Measurements from ENCODE around the gene SHB. TPM values are rescaled to one million over a fixed set of nuclear protein-coding genes. Genes with fewer than 3 reads are reported as not detected.

The SHB gene
- polyA plus RNA-seq, 2 of the 4 experiments (the other 2 are of a cell fraction), result 15.4 to 22.0 TPM

DNA sequence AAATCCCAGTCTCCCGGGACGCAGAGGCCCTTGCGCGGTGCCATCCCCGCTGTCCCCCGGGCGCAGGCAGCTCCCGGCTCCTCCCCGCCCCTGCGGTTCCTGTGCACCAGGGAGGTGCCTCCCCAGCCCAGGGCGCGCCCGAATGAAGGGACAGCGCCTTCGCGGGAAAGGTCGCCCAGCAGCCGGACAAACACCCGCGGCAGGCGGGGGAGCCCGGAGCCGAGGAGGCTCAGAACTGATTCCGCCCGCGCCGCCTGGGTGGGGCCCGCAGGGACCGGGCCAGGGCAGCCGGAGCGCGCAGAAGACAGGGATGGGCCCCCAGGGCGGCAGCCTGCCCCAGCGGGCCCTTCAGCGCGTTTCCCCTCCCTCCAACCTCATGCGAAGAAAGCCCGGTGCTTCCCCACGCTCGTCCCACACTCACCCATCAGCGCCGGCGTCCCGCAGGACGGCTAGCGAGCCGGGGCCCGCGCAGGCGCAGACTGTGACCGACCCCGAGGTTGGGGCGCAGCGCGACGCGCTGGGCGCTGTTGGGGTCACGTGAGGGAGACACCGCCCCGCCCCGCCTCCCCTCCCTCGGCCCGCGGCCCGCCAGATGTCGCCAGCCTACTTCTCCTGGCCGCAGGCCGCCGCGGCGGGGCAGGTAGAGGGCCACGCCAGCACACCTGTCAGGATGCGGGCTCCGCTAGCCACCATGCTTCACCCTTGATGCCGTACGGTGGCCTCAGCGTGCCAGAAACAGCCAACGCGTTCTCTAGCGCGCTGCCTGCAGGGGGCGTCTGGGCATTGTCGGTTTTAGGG, 165.2 kb downstream of the SHB start, which contains the start of gene SLC25A51 (continued):
- TF ChIP-seq, protein P1, sequence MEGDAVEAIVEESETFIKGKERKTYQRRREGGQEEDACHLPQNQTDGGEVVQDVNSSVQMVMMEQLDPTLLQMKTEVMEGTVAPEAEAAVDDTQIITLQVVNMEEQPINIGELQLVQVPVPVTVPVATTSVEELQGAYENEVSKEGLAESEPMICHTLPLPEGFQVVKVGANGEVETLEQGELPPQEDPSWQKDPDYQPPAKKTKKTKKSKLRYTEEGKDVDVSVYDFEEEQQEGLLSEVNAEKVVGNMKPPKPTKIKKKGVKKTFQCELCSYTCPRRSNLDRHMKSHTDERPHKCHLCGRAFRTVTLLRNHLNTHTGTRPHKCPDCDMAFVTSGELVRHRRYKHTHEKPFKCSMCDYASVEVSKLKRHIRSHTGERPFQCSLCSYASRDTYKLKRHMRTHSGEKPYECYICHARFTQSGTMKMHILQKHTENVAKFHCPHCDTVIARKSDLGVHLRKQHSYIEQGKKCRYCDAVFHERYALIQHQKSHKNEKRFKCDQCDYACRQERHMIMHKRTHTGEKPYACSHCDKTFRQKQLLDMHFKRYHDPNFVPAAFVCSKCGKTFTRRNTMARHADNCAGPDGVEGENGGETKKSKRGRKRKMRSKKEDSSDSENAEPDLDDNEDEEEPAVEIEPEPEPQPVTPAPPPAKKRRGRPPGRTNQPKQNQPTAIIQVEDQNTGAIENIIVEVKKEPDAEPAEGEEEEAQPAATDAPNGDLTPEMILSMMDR (IDR thresholded peaks at IDR 0.05), result peak; percentile 96
- TF ChIP-seq SMC3 (IDR thresholded peaks at IDR 0.05) (peak; percentile 88), ZC3H11A (IDR thresholded peaks at IDR 0.05) (no peak), MYC (IDR thresholded peaks at IDR 0.05; ENCODE audit: borderline replicate concordance, low read length) (peak; percentile 94), ZSCAN20 (CRISPR knock-in tag; IDR thresholded peaks at IDR 0.05) (no peak), FOSL2 (IDR thresholded peaks at IDR 0.05) (no peak), FOSL2 (CRISPR knock-in tag; IDR thresholded peaks at IDR 0.05) (peak; percentile 38; the same call in 1 of the 2 replicates), FOXS1 (CRISPR knock-in tag; IDR thresholded peaks at IDR 0.05) (no peak), RAD21 (conservative IDR thresholded peaks at IDR 0.05 in 1 of 2, IDR thresholded peaks at IDR 0.05 in 1 of 2) (peak; percentile 79 to 87), EHF (CRISPR knock-in tag; IDR thresholded peaks at IDR 0.05) (no peak), RFX5 (IDR thresholded peaks at IDR 0.05) (no peak), POLR2A (IDR thresholded peaks at IDR 0.05; ENCODE audit: low read length) (peak; percentile 64), NFE2L2 (conservative IDR thresholded peaks at IDR 0.05; ENCODE audit: low read length) (no peak), MAFK (IDR thresholded peaks at IDR 0.05; ENCODE audit: partially characterized antibody) (no peak)
- TF ChIP-seq, protein P2, sequence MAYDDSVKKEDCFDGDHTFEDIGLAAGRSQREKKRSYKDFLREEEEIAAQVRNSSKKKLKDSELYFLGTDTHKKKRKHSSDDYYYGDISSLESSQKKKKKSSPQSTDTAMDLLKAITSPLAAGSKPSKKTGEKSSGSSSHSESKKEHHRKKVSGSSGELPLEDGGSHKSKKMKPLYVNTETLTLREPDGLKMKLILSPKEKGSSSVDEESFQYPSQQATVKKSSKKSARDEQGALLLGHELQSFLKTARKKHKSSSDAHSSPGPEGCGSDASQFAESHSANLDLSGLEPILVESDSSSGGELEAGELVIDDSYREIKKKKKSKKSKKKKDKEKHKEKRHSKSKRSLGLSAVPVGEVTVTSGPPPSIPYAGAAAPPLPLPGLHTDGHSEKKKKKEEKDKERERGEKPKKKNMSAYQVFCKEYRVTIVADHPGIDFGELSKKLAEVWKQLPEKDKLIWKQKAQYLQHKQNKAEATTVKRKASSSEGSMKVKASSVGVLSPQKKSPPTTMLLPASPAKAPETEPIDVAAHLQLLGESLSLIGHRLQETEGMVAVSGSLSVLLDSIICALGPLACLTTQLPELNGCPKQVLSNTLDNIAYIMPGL (CRISPR knock-in tag; IDR thresholded peaks at IDR 0.05; ENCODE audit: borderline replicate concordance), result peak; percentile 85; the same call in 1 of the 2 replicates
- TF ChIP-seq, protein P3, sequence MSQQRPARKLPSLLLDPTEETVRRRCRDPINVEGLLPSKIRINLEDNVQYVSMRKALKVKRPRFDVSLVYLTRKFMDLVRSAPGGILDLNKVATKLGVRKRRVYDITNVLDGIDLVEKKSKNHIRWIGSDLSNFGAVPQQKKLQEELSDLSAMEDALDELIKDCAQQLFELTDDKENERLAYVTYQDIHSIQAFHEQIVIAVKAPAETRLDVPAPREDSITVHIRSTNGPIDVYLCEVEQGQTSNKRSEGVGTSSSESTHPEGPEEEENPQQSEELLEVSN (IDR thresholded peaks at IDR 0.05; ENCODE audit: borderline replicate concordance, low read depth), result peak; percentile 80

DNA sequence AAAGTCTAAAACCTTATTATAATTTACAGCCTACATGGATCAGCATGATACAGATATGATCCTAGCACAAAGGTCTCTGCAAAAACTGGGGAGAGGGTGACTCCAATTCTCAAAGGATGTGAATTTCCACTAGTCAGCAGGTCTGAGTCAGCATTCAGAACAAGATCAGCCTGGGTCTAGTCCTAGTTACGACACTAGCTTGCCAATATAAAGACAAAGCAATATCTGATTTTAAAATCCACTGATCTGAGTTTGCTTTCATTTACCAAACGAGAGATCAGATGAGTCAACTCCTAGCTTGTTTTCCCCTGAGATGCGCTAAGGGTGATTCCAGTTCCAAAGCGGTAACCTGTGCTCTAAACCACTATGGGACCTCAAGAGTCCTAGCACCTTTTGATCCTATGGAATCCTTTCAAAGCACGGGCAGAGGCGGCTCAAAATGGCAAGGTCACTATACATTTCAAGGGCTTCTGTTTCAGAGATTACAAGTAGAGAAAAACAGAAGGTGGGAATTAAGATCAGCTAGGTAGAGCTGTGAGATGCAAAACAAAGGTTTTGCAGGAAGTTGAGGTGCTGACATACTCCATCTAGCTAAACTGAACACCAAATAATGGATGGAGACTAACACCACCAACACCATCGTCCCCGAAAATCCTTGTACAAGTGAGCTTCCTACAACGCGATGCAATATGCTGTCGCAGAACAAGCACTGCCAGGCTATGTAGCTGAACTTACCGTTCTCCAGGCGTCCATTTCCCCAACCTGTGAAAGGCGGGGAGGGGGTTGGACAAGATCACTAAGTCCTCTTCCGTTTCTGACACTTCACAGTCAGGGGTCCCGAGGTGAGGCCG, 166.0 kb downstream of the SHB start:
- TF ChIP-seq, protein P1 (IDR thresholded peaks at IDR 0.05), result no peak
- peak; percentile 90 for TF ChIP-seq MAFK (IDR thresholded peaks at IDR 0.05; ENCODE audit: partially characterized antibody)
- no peak for TF ChIP-seq POLR2AphosphoS2 (conservative IDR thresholded peaks at IDR 0.05; ENCODE audit: low read length)
- POLR2A ChIA-PET, result interaction anchor here (1.1 kb wide), 1 partner anchor 118 kb away, joined by 5 read pairs; the partner anchor contains the start of gene EXOSC3
- peak overlapping the region; percentile 94 for H3K4me3 ChIP-seq
- H3K27ac ChIP-seq, result peak overlapping the region; percentile 92 to 96
- CTCF ChIA-PET, result interaction anchor here (0.6 to 4.1 kb wide), 13 partner anchors 10 to 460 kb away, joined by 3 to 29 read pairs (median 3); partner anchors contain the start of gene SHB
- ATAC-seq (peak; percentile 30 to 39; a peak in 5 of 6 replicates), DNase-seq (ENCODE audit: low read depth in 1 of 2, low spot score in 1 of 2) (peak in 1 of 2 experiments; percentile 22), FAIRE-seq (peak; percentile 67)
- H3K9me3 ChIP-seq, result no peaks in the 10 kb centered on the region
- H3K4me2 ChIP-seq, result peak overlapping the region; percentile 82
- 11% methylated on average over 17 of the region's 17 CpGs for WGBS (ENCODE audit: missing lambda C conversion rate)
- peaks cover 18% of the 10 kb centered on the region for H3K4me1 ChIP-seq

All from A549 (cell line).